HepG2 (cell line): ENCODE measurements around the gene THADA. TPM values are rescaled to one million over a fixed set of nuclear protein-coding genes. Genes with fewer than 3 reads are reported as not detected.

ENCODE experiments used
- ATAC-seq: fragments of 200-7000 bp; cut with Tn5 transposase; 3 replicates; pipeline ENCODE4 v1.9.1; 2020; ENCODE audit warnings: mild to moderate bottlenecking, moderate library complexity
- BruUV-seq: library from RNA; stranded (reverse); fragments of 400-500 nt; replicated peaks from 2 replicates; lab custom pipeline; 2021; lab: Mats Ljungman, UMichigan
- CTCF ChIA-PET: fragments of 300-600 bp; formaldehyde crosslinking; extraction: SDS; loops from one replicate; lab custom pipeline; 2021; ENCODE audit warnings: low total read pairs, inconsistent platforms, low intra/inter-chr PET ratio; lab: Yijun Ruan, JAX
- POLR2A ChIA-PET: fragments of 350-600 bp; sonication (Branson Sonifier 250); formaldehyde crosslinking; loops from one replicate; lab custom pipeline; 2020; ENCODE audit warnings: antibody characterized with exemption, inconsistent platforms; lab: Yijun Ruan, JAX
- DNase-seq: peaks from one replicate; pipeline ENCODE4 v3.0.0-alpha.2; 2015; ENCODE audit warnings: low spot score
- FAIRE-seq: peaks from 3 replicates; lab custom pipeline; 2011; peaks lifted over from hg19 to GRCh38; lab: Jason Lieb, UNC
- H2AFZ ChIP-seq: one replicate; pipeline ENCODE4 v1.6.1; 2011; ENCODE audit warnings: low read length, inconsistent platforms
- H3K27ac ChIP-seq: fragments of 300-600 bp; 3 replicates; pipeline ENCODE4 v1.8.0; 2011; ENCODE audit warnings: mixed run types, mild to moderate bottlenecking, mixed read lengths, low read length, inconsistent platforms; ENCODE audit not compliant: insufficient read depth; ENCODE audit errors: extremely low read length
- H3K27me3 ChIP-seq, 2 experiments: fragments of 200-600 bp in 1 of 2; 2 replicates in 1 of 2; 3 replicates in 1 of 2; pipeline versions ENCODE4 v1.6.0 to v1.8.0; 2011; ENCODE audit warnings: low read length in 2 of 2, mild to moderate bottlenecking in 2 of 2, moderate library complexity in 2 of 2, inconsistent platforms in 1 of 2; ENCODE audit not compliant: insufficient read depth in 2 of 2, control insufficient read depth in 1 of 2
- H3K36me3 ChIP-seq, 2 experiments: fragments of 200-600 bp in 1 of 2; replicated peaks in 1 of 2; 2 replicates in 1 of 2; 3 replicates in 1 of 2; pipeline versions ENCODE4 v1.5.1 to v1.8.0; 2011; ENCODE audit warnings: low read length in 2 of 2, inconsistent platforms in 1 of 2; ENCODE audit not compliant: insufficient read depth in 2 of 2, control insufficient read depth in 1 of 2
- H3K4me1 ChIP-seq: 2 replicates; pipeline ENCODE4 v1.5.1; 2012; ENCODE audit warnings: low read length, inconsistent platforms; ENCODE audit not compliant: insufficient read depth
- H3K4me2 ChIP-seq: 2 replicates; pipeline ENCODE4 v1.6.0; 2011; ENCODE audit warnings: low read depth, low read length, inconsistent platforms
- H3K4me3 ChIP-seq, 3 experiments: fragments of 200-600 bp in 1 of 3; sonication (generic), shearing (Covaris generic) in 1 of 3; replicated peaks in 1 of 3; 2 replicates each; pipeline ENCODE4 v1.5.1; 2011 to 2016; ENCODE audit warnings: low read length in 3 of 3, inconsistent platforms in 2 of 3, low read depth in 2 of 3, mild to moderate bottlenecking in 2 of 3, control low read depth in 1 of 3, mixed read lengths in 1 of 3; ENCODE audit not compliant: insufficient read depth in 1 of 3
- H3K79me2 ChIP-seq: one replicate; pipeline ENCODE4 v1.6.1; 2011; ENCODE audit warnings: low read length, inconsistent platforms; ENCODE audit not compliant: insufficient read depth
- H3K9ac ChIP-seq: 2 replicates; pipeline ENCODE4 v1.6.0; 2011; ENCODE audit warnings: mild to moderate bottlenecking, low read depth, low read length, inconsistent platforms; ENCODE audit not compliant: insufficient read depth
- H3K9me3 ChIP-seq: 2 replicates; pipeline ENCODE4 v1.5.1; 2012; ENCODE audit warnings: mild to moderate bottlenecking, low read length
- H4K20me1 ChIP-seq: 2 replicates; pipeline ENCODE4 v1.6.0; 2011; ENCODE audit warnings: inconsistent platforms, mild to moderate bottlenecking, low read length, moderate library complexity; ENCODE audit not compliant: insufficient read depth
- HNF4A ChIP-seq: sonication (generic); formaldehyde crosslinking; IDR thresholded peaks from 2 replicates; pipeline ENCODE4 v1.4.0; 2020; ENCODE audit warnings: missing genetic modification reagents
- HNF4G ChIP-seq, 2 experiments: sonication (generic) in 1 of 2; formaldehyde crosslinking in 1 of 2; IDR thresholded peaks; 2 replicates each; pipeline versions ENCODE4 v1.4.0 to v1.6.1; 2011 to 2020; ENCODE audit warnings: borderline replicate concordance in 2 of 2, low read depth in 2 of 2, mild to moderate bottlenecking in 2 of 2, low read length in 1 of 2, missing genetic modification reagents in 1 of 2, moderate library complexity in 1 of 2
- ZMYM4 ChIP-seq: sonication (generic); formaldehyde crosslinking; IDR thresholded peaks from 2 replicates; pipeline ENCODE4 v1.8.1; 2023; ENCODE audit warnings: mild to moderate bottlenecking, missing genetic modification reagents
- WGBS: methylation state at CpG from one replicate; pipeline ENCODE4 v1.1.6; 2017; ENCODE audit warnings: low lambda C conversion rate; 5-methylcytosine and 5-hydroxymethylcytosine counted together
- in situ Hi-C: cut with HindIII; loops from 2 replicates; pipeline ENCODE4 v1.10.0; 2017; ENCODE audit warnings: low pct_unique_long_range_greater_than_20kb; ENCODE audit not compliant: extremely low pct_ligation_motif_present
- intact Hi-C: fragments of 100-400 bp; cut with micrococcal nuclease; formaldehyde crosslinking; loops from one replicate; pipeline ENCODE4 v1.10.0; 2022; ENCODE audit not compliant: unreplicated experiment
- polyA plus RNA-seq, 8 experiments: library from polyadenylated mRNA; depleted of rRNA in 3 of 8; stranded (reverse) in 7 of 8; unstranded in 1 of 8; fragments of >200 nt; fragmentation: Illumina TruSeq in 4 of 8; extraction: Trizol in 4 of 8; gene quantifications; 2 replicates each; pipeline versions ENCODE4 v1.2.1 to v1.2.3, GENCODE V29; 2011 to 2016; ENCODE audit warnings: low read depth in 4 of 8, missing spikeins in 1 of 8, mixed read lengths in 1 of 8; ENCODE audit not compliant: insufficient read depth in 1 of 8
- total RNA-seq, 5 experiments: library from RNA; depleted of rRNA; stranded (reverse); fragments of >200 nt; fragmentation: Illumina TruSeq; extraction: Trizol; gene quantifications; 2 replicates each; pipeline ENCODE4 v1.2.3, GENCODE V29; 2016; ENCODE audit warnings: low read depth in 1 of 5
- TF ChIP-seq, protein P1 (sequence below): sonication (generic); formaldehyde crosslinking; IDR thresholded peaks from 2 replicates; pipeline ENCODE4 v1.4.0; 2020; ENCODE audit warnings: missing genetic modification reagents
- TF ChIP-seq, protein P2 (sequence below): sonication (generic); formaldehyde crosslinking; IDR thresholded peaks from 2 replicates; pipeline ENCODE4 v1.5.0; 2020; ENCODE audit warnings: missing genetic modification reagents, mild to moderate bottlenecking, borderline replicate concordance
- TF ChIP-seq, protein P3 (sequence below): fragments of 450-650 bp; IDR thresholded peaks from 2 replicates; pipeline ENCODE4 v1.6.1; 2016

THADA gene
- total and polyA plus RNA-seq, 2 of the 13 experiments (the other 11 are each of a cell fraction or from before 2014, with no cell fraction given), result 12.7 to 21.7 TPM

DNA sequence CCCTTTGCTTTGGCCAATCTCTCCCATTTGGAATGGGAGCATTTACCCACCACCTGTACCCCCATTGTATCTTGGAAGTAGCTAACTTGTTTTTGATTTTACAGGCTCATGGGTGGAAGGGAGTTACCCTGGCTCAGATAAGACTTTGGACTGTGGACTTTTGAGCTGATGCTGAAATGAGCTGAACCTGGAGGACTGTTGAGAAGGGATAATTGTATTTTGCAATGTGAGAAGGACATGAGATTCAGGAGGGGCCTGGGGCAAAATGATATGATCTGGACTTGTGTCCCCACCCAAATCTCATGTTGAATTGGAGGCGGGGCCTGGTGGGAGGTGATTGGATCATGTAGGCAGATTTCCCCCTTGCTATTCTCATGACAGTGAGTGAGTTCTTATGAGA is 310.9 kb downstream of the THADA start:
- H4K20me1 ChIP-seq, result no peaks in the 10 kb centered on the region
- no peak overlapping the region for H3K4me2 ChIP-seq
- H3K79me2 ChIP-seq, result no peaks in the 10 kb centered on the region
- intact Hi-C loops, result no loop called here
- 100% methylated on average over 1 of the region's 1 CpG for WGBS
- ChIA-PET POLR2A (interaction anchor here (0.8 to 1.4 kb wide), 2 partner anchors 9 to 142 kb away, joined by 3 read pairs; no protein-coding TSS in a partner anchor), CTCF (no interaction called here)
- no peak overlapping the region for H3K27ac ChIP-seq
- H3K9me3 ChIP-seq, result peaks cover 21% of the 10 kb centered on the region
- ATAC-seq (no peak), FAIRE-seq (peak; percentile 12), DNase-seq (no peak)
- TF ChIP-seq, protein P1, sequence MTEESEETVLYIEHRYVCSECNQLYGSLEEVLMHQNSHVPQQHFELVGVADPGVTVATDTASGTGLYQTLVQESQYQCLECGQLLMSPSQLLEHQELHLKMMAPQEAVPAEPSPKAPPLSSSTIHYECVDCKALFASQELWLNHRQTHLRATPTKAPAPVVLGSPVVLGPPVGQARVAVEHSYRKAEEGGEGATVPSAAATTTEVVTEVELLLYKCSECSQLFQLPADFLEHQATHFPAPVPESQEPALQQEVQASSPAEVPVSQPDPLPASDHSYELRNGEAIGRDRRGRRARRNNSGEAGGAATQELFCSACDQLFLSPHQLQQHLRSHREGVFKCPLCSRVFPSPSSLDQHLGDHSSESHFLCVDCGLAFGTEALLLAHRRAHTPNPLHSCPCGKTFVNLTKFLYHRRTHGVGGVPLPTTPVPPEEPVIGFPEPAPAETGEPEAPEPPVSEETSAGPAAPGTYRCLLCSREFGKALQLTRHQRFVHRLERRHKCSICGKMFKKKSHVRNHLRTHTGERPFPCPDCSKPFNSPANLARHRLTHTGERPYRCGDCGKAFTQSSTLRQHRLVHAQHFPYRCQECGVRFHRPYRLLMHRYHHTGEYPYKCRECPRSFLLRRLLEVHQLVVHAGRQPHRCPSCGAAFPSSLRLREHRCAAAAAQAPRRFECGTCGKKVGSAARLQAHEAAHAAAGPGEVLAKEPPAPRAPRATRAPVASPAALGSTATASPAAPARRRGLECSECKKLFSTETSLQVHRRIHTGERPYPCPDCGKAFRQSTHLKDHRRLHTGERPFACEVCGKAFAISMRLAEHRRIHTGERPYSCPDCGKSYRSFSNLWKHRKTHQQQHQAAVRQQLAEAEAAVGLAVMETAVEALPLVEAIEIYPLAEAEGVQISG, result 0 out of 2 replicates have a peak, but pooled peaks have one; percentile 4
- TF ChIP-seq HNF4A (CRISPR knock-in tag), result peak; percentile 73
- TF ChIP-seq, protein P2, sequence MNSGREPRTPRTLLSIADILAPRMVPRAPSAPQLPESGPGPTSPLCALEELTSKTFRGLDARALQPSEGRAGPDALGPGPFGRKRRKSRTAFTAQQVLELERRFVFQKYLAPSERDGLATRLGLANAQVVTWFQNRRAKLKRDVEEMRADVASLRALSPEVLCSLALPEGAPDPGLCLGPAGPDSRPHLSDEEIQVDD (CRISPR knock-in tag), result no peak
- 0 out of 2 replicates have a peak, but pooled peaks have one; percentile 8 for TF ChIP-seq ZMYM4 (CRISPR knock-in tag)
- TF ChIP-seq, protein P3, sequence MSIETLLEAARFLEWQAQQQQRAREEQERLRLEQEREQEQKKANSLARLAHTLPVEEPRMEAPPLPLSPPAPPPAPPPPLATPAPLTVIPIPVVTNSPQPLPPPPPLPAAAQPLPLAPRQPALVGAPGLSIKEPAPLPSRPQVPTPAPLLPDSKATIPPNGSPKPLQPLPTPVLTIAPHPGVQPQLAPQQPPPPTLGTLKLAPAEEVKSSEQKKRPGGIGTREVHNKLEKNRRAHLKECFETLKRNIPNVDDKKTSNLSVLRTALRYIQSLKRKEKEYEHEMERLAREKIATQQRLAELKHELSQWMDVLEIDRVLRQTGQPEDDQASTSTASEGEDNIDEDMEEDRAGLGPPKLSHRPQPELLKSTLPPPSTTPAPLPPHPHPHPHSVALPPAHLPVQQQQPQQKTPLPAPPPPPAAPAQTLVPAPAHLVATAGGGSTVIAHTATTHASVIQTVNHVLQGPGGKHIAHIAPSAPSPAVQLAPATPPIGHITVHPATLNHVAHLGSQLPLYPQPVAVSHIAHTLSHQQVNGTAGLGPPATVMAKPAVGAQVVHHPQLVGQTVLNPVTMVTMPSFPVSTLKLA, result no peak
- TF ChIP-seq HNF4G (IDR thresholded peaks at IDR 0.05; ENCODE audit: borderline replicate concordance, low read depth, low read length), result peak; percentile 50; the same call in 1 of the 2 replicates
- no peak for TF ChIP-seq HNF4G (CRISPR knock-in tag; IDR thresholded peaks at IDR 0.05; ENCODE audit: borderline replicate concordance, low read depth)
- H3K9ac ChIP-seq, result no peak overlapping the region
- H2AFZ ChIP-seq, result no peak overlapping the region
- H3K27me3 ChIP-seq, result no peaks in the 10 kb centered on the region
- no peak overlapping the region for H3K4me3 ChIP-seq
- in situ Hi-C loops, result no loop called here
- peaks cover 18% of the 10 kb centered on the region for H3K4me1 ChIP-seq
- no TSS peak for BruUV-seq
- peaks cover 5 to 29% of the 10 kb centered on the region in 2 experiments for H3K36me3 ChIP-seq
